Stomach (tissue), 4 donors: Measurements from ENCODE around the gene SAMD9.

ENCODE experiments used
- EP300 ChIP-seq: sonication (generic); formaldehyde crosslinking; IDR thresholded peaks from one replicate; pipeline ENCODE4 v1.6.1; 2017; ENCODE audit warnings: antibody characterized with exemption
- POLR2AphosphoS5 ChIP-seq, 3 donors: sonication (generic); formaldehyde crosslinking; IDR thresholded peaks; one replicate each; pipeline ENCODE4 v1.6.1; 2016; ENCODE audit warnings: antibody characterized with exemption in 3 of 3
- TF ChIP-seq, protein P1 (sequence below), 7 experiments: fragments of 450-650 bp in 4 of 7; fragments of 200-600 bp in 3 of 7; sonication (generic) in 3 of 7; IDR thresholded peaks; one replicate each; pipeline ENCODE4 v1.5.1; 2016 to 2019; ENCODE audit warnings: antibody characterized with exemption in 7 of 7, control low read depth in 2 of 7, mild to moderate bottlenecking in 1 of 7

DNA sequence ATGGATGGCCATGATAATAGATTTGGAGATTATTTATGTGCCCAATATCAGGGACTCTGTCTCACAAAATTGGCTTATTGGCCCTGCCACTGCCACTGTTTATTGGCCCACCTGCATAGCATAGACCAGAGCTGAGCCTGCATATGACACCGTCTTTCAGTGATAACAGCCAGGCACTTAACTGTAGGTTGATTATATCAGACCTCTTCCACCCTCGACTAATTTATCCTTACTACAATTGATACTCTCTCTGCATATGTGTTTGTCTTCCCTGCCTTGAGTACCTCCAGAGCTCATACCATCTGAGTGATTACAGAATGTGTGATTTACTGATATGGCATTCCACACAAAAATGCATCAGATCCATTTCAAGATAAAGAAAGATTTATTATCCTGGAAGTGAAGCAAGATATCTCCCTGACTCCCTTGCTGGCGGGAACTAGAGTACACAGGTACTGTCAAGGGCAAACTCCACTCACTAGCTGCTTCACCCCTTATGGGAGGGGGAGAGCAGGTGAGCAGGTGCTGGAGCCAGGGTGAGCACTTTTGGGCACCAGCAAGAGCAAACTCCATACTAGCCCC, 43.5 kb upstream of the SAMD9 start:
- TF ChIP-seq POLR2AphosphoS5 (IDR thresholded peaks at IDR 0.05) (no peak), EP300 (no peak)
- TF ChIP-seq, protein P1, sequence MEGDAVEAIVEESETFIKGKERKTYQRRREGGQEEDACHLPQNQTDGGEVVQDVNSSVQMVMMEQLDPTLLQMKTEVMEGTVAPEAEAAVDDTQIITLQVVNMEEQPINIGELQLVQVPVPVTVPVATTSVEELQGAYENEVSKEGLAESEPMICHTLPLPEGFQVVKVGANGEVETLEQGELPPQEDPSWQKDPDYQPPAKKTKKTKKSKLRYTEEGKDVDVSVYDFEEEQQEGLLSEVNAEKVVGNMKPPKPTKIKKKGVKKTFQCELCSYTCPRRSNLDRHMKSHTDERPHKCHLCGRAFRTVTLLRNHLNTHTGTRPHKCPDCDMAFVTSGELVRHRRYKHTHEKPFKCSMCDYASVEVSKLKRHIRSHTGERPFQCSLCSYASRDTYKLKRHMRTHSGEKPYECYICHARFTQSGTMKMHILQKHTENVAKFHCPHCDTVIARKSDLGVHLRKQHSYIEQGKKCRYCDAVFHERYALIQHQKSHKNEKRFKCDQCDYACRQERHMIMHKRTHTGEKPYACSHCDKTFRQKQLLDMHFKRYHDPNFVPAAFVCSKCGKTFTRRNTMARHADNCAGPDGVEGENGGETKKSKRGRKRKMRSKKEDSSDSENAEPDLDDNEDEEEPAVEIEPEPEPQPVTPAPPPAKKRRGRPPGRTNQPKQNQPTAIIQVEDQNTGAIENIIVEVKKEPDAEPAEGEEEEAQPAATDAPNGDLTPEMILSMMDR (IDR thresholded peaks at IDR 0.05), result no peak
